Measurements from ENCODE around the gene NHERF2.
A peak's percentile ranks its signal among the peaks of the same experiment; 100 is the strongest.

The NHERF2 gene

GRCh38 chr16:2019921-2020831 lies 6.5 kb upstream of the NHERF2 start:
- H3K27ac ChIP-seq: peak overlapping the region; percentile 4; the same call in 1 of the 2 replicates
- TF ChIP-seq, protein P1, sequence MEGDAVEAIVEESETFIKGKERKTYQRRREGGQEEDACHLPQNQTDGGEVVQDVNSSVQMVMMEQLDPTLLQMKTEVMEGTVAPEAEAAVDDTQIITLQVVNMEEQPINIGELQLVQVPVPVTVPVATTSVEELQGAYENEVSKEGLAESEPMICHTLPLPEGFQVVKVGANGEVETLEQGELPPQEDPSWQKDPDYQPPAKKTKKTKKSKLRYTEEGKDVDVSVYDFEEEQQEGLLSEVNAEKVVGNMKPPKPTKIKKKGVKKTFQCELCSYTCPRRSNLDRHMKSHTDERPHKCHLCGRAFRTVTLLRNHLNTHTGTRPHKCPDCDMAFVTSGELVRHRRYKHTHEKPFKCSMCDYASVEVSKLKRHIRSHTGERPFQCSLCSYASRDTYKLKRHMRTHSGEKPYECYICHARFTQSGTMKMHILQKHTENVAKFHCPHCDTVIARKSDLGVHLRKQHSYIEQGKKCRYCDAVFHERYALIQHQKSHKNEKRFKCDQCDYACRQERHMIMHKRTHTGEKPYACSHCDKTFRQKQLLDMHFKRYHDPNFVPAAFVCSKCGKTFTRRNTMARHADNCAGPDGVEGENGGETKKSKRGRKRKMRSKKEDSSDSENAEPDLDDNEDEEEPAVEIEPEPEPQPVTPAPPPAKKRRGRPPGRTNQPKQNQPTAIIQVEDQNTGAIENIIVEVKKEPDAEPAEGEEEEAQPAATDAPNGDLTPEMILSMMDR (conservative IDR thresholded peaks at IDR 0.05): no peak

- peak overlapping the region; percentile 54; the same call in 1 of the 2 replicates for H3K27ac ChIP-seq
- TF ChIP-seq, protein P1 (conservative IDR thresholded peaks at IDR 0.05): no peak
Observed at GRCh38 chr16:2022723-2023091, 4.0 kb upstream of the NHERF2 start.

GRCh38 chr16:2023092-2024031 lies 3.3 kb upstream of the NHERF2 start:
- TF ChIP-seq, protein P1 (conservative IDR thresholded peaks at IDR 0.05): peak; percentile 84
- H3K27ac ChIP-seq: peak overlapping the region; percentile 54; the same call in 1 of the 2 replicates

DNA sequence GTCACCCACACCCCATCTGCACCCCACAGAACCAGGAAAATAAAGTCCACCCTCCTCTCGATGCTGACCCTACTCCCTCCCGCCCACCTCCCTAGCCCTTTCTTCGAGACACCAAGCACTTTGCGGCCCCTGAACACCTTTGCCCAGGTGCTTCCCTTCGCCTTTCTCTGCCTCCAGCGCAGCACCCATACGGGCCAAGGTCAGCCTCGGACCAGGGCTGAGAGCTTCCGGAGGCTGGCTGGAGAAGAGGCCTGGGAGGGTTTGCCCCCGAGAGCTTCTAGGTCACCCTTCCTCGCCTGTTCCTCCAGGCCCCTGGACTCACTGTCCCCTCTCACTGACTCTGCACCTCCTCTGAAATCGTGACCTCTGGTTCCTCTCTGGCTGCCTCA lies 2.7 kb upstream of the NHERF2 start:
- H3K27ac ChIP-seq: peak overlapping the region; percentile 54; the same call in 1 of the 2 replicates
- TF ChIP-seq, protein P1 (conservative IDR thresholded peaks at IDR 0.05): no peak

GRCh38 chr16:2025251-2025650 lies 1.5 kb upstream of the NHERF2 start:
- TF ChIP-seq, protein P1 (conservative IDR thresholded peaks at IDR 0.05): no peak
- no peak overlapping the region for H3K27ac ChIP-seq

GRCh38 chr16:2025878-2026460 lies 733 bp upstream of the NHERF2 start:
- TF ChIP-seq, protein P1 (conservative IDR thresholded peaks at IDR 0.05): no peak
- H3K27ac ChIP-seq: peak overlapping the region; percentile 79; the same call in 1 of the 2 replicates

All from VCaP (cell line).